Measurements from ENCODE around the gene ERVK3-1.
"Not testable (repeated sequence)": the region's sequence is repeated elsewhere in the genome, so short reads cannot be mapped to it uniquely, and the experiment has no call there.

The ERVK3-1 gene

GRCh38 chr19:58305065-58305931, at the start of gene ERVK3-1:
TSS of gene ERVK3-1 (plus strand) at chr19:58305377. CDS start at chr19:58312169, 6,792 bp downstream.
- DNase-seq (ENCODE audit: low spot score) = peak; percentile 95

GRCh38 chr19:58258259-58258658, 46.9 kb upstream of the ERVK3-1 start:
- DNase-seq (ENCODE audit: low spot score) = not testable (repeated sequence)

GRCh38 chr19:58261600-58261967, 43.6 kb upstream of the ERVK3-1 start:
- DNase-seq (ENCODE audit: low spot score) = no peak

GRCh38 chr19:58261968-58262921, 42.9 kb upstream of the ERVK3-1 start:
- DNase-seq (ENCODE audit: low spot score) = no peak

- no peak for DNase-seq (ENCODE audit: low spot score)
These were observed 42.3 kb upstream of the ERVK3-1 start for GRCh38 chr19:58262922-58263296.

- no peak for DNase-seq (ENCODE audit: low spot score)
These were observed 40.1 kb upstream of the ERVK3-1 start for GRCh38 chr19:58265100-58265499.

GRCh38 chr19:58268344-58268743, 36.8 kb upstream of the ERVK3-1 start:
- DNase-seq (ENCODE audit: low spot score) = no peak

- DNase-seq (ENCODE audit: low spot score) = no peak
These were observed 30.4 kb upstream of the ERVK3-1 start for GRCh38 chr19:58274771-58275201.

GRCh38 chr19:58275564-58275963, 29.6 kb upstream of the ERVK3-1 start:
- DNase-seq (ENCODE audit: low spot score) = no peak

GRCh38 chr19:58277197-58277596, 28.0 kb upstream of the ERVK3-1 start:
- no peak for DNase-seq (ENCODE audit: low spot score)

- DNase-seq (ENCODE audit: low spot score) = no peak
These were observed 27.2 kb upstream of the ERVK3-1 start for GRCh38 chr19:58277748-58278540.

- DNase-seq (ENCODE audit: low spot score) = peak; percentile 99
These were observed 26.6 kb upstream of the ERVK3-1 start, which contains the start of gene ZNF8 for GRCh38 chr19:58278541-58279041. TSS of gene ZNF8 (plus strand) at chr19:58278955. CDS start at chr19:58279082, 127 bp downstream.

- peak; percentile 19 for DNase-seq (ENCODE audit: low spot score)
These were observed 25.9 kb upstream of the ERVK3-1 start for GRCh38 chr19:58279042-58279924.

GRCh38 chr19:58279925-58280316, 25.3 kb upstream of the ERVK3-1 start:
- no peak for DNase-seq (ENCODE audit: low spot score)

GRCh38 chr19:58284199-58284598, 21.0 kb upstream of the ERVK3-1 start:
- DNase-seq (ENCODE audit: low spot score) = no peak

GRCh38 chr19:58291943-58292342, 13.2 kb upstream of the ERVK3-1 start:
- no peak for DNase-seq (ENCODE audit: low spot score)

- no peak for DNase-seq (ENCODE audit: low spot score)
These were observed 10.3 kb upstream of the ERVK3-1 start for GRCh38 chr19:58294743-58295374.

- DNase-seq (ENCODE audit: low spot score) = no peak
These were observed 9.1 kb upstream of the ERVK3-1 start for GRCh38 chr19:58296104-58296503.

- no peak for DNase-seq (ENCODE audit: low spot score)
These were observed 4.6 kb upstream of the ERVK3-1 start for GRCh38 chr19:58300620-58301019.

GRCh38 chr19:58304255-58304654, 922 bp upstream of the ERVK3-1 start:
- DNase-seq (ENCODE audit: low spot score) = no peak
